ENCODE measurements around the gene SEMA5B.

SEMA5B gene

GRCh38 chr3:123027292-123028232, at the start of gene SEMA5B:
Gene SEMA5B, minus strand, starts transcription at chr3:123027763. Its CDS starts 66,500 bp downstream, at chr3:122961263.
- peak; percentile 29 for DNase-seq

- no peak for DNase-seq
Measured at GRCh38 chr3:123076496-123077418, 49.2 kb upstream of the SEMA5B start.

- DNase-seq, result no peak
Measured at GRCh38 chr3:123076112-123076495, 48.5 kb upstream of the SEMA5B start.

- no peak for DNase-seq
Measured at GRCh38 chr3:123075359-123075758, 47.8 kb upstream of the SEMA5B start.

GRCh38 chr3:123072564-123072963, 45.0 kb upstream of the SEMA5B start:
- no peak for DNase-seq

- no peak for DNase-seq
Measured at GRCh38 chr3:123072152-123072551, 44.6 kb upstream of the SEMA5B start.

GRCh38 chr3:123071581-123071980, 44.0 kb upstream of the SEMA5B start:
- no peak for DNase-seq

GRCh38 chr3:123071146-123071545, 43.6 kb upstream of the SEMA5B start:
- no peak for DNase-seq

GRCh38 chr3:123070510-123070909, 42.9 kb upstream of the SEMA5B start:
- no peak for DNase-seq

GRCh38 chr3:123068601-123069381, 41.2 kb upstream of the SEMA5B start:
- no peak for DNase-seq

- no peak for DNase-seq
Measured at GRCh38 chr3:123067689-123068600, 40.4 kb upstream of the SEMA5B start.

- DNase-seq, result peak; percentile 80
Measured at GRCh38 chr3:123066896-123067688, 39.5 kb upstream of the SEMA5B start, which contains the start of gene PDIA5. Gene PDIA5, plus strand, starts transcription at chr3:123067025. Its CDS starts 140 bp downstream, at chr3:123067165.

- DNase-seq, result no peak
Measured at GRCh38 chr3:123066599-123066895, 39.0 kb upstream of the SEMA5B start.

GRCh38 chr3:123064914-123065313, 37.4 kb upstream of the SEMA5B start:
- no peak for DNase-seq

- DNase-seq, result no peak
Measured at GRCh38 chr3:123064506-123064905, 36.9 kb upstream of the SEMA5B start.

GRCh38 chr3:123063034-123063433, 35.5 kb upstream of the SEMA5B start:
- no peak for DNase-seq

- no peak for DNase-seq
Measured at GRCh38 chr3:123061856-123062255, 34.3 kb upstream of the SEMA5B start.

GRCh38 chr3:123060054-123060453, 32.5 kb upstream of the SEMA5B start:
- DNase-seq, result no peak

- no peak for DNase-seq
Measured at GRCh38 chr3:123058505-123058904, 30.9 kb upstream of the SEMA5B start.

GRCh38 chr3:123055352-123055751, 27.8 kb upstream of the SEMA5B start:
- no peak for DNase-seq

- no peak for DNase-seq
Measured at GRCh38 chr3:123054931-123055330, 27.4 kb upstream of the SEMA5B start.

Data from stimulated activated CD4-positive, alpha-beta T cell treated with anti-CD3 and anti-CD28 coated beads, Interleukin-12 subunit alpha, Interleukin-12 subunit beta, amount 100 ng/mL, for 4 hours (primary cell).